Transverse colon (tissue), 4 donors: ENCODE results near the gene SDK2.

Source experiments
- POLR2AphosphoS5 ChIP-seq, 3 donors: sonication (generic); formaldehyde crosslinking; IDR thresholded peaks; one replicate each; pipeline ENCODE4 v1.6.1; 2016; ENCODE audit warnings: antibody characterized with exemption in 3 of 3
- TF ChIP-seq, protein P1 (sequence below), 5 experiments: fragments of 200-600 bp in 3 of 5; fragments of 450-650 bp in 2 of 5; sonication (generic) in 3 of 5; IDR thresholded peaks; 1 replicate in 2 of 5; 2 replicates in 3 of 5; pipeline ENCODE4 v1.5.1; 2016 to 2017; ENCODE audit warnings: antibody characterized with exemption in 5 of 5, inconsistent platforms in 3 of 5, mild to moderate bottlenecking in 2 of 5, moderate library complexity in 1 of 5

DNA sequence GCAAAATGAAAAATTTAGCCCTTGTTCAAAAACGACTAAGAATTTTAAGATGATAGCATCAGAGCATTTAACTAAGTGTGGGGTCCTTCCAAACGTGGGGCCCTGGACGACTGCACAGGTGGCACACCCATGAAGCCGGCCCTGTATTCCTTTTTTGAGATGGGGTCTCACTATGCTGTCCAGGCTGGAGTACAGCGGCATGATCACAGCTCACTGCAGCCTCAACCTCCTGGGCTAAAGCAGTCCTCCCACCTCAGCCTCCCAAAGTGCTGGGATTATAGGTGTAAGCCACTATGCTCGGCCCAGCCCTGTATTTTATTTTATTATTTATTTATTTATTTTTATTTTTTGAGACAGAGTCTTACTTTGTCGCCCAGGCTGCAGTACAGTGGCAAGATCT, 241.8 kb downstream of the SDK2 start:
- TF ChIP-seq, protein P1, sequence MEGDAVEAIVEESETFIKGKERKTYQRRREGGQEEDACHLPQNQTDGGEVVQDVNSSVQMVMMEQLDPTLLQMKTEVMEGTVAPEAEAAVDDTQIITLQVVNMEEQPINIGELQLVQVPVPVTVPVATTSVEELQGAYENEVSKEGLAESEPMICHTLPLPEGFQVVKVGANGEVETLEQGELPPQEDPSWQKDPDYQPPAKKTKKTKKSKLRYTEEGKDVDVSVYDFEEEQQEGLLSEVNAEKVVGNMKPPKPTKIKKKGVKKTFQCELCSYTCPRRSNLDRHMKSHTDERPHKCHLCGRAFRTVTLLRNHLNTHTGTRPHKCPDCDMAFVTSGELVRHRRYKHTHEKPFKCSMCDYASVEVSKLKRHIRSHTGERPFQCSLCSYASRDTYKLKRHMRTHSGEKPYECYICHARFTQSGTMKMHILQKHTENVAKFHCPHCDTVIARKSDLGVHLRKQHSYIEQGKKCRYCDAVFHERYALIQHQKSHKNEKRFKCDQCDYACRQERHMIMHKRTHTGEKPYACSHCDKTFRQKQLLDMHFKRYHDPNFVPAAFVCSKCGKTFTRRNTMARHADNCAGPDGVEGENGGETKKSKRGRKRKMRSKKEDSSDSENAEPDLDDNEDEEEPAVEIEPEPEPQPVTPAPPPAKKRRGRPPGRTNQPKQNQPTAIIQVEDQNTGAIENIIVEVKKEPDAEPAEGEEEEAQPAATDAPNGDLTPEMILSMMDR (IDR thresholded peaks at IDR 0.05), result no peak
- no peak for TF ChIP-seq POLR2AphosphoS5 (IDR thresholded peaks at IDR 0.05)
